Heart left ventricle (tissue), 16 donors: ENCODE data around the gene TSPAN33. TPM values are rescaled to one million over a fixed set of nuclear protein-coding genes. Genes with fewer than 3 reads are reported as not detected.

Experiments
- ATAC-seq, 4 donors: fragments of 200-7000 bp; cut with Tn5 transposase; one replicate each; pipeline ENCODE4 v1.9.1; 2020 to 2022; ENCODE audit warnings: moderate library complexity in 4 of 4, mild to moderate bottlenecking in 3 of 4, moderate number of reproducible peaks in 1 of 4
- DNase-seq, 5 donors: peaks; one replicate each; pipeline ENCODE4 v3.0.0-alpha.2; 2020
- H3K27ac ChIP-seq, 12 donors: fragments of 200-600 bp; sonication (generic) in 4 of 12; one replicate each; pipeline versions ENCODE4 v1.5.0 to v1.8.0; 2016 to 2022; ENCODE audit warnings: mild to moderate bottlenecking in 2 of 12
- H3K27me3 ChIP-seq, 9 donors: fragments of 200-600 bp; sonication (generic) in 2 of 9; one replicate each; pipeline versions ENCODE4 v1.5.1 to v1.8.0; 2016 to 2022; ENCODE audit warnings: mild to moderate bottlenecking in 3 of 9
- H3K36me3 ChIP-seq, 9 donors: fragments of 200-600 bp; sonication (generic) in 2 of 9; one replicate each; pipeline versions ENCODE4 v1.5.0 to v1.8.0; 2018 to 2022; ENCODE audit warnings: mild to moderate bottlenecking in 2 of 9
- H3K4me1 ChIP-seq, 12 donors: fragments of 200-600 bp; sonication (generic) in 4 of 12; one replicate each; pipeline versions ENCODE4 v1.5.0 to v1.8.0; 2016 to 2022; ENCODE audit warnings: mild to moderate bottlenecking in 3 of 12
- H3K4me3 ChIP-seq, 12 donors: fragments of 200-600 bp; sonication (generic) in 4 of 12; one replicate each; pipeline versions ENCODE4 v1.5.0 to v1.8.0; 2017 to 2022; ENCODE audit warnings: mild to moderate bottlenecking in 9 of 12, moderate library complexity in 4 of 12
- H3K9me3 ChIP-seq, 12 donors: fragments of 200-600 bp; sonication (generic) in 4 of 12; one replicate each; pipeline versions ENCODE4 v1.5.0 to v1.8.0; 2016 to 2022; ENCODE audit warnings: mild to moderate bottlenecking in 1 of 12
- POLR2A ChIP-seq, 2 donors: fragments of 450-650 bp; IDR thresholded peaks; one replicate each; pipeline ENCODE4 v1.6.1; 2017; ENCODE audit warnings: antibody characterized with exemption in 2 of 2, mild to moderate bottlenecking in 2 of 2, moderate library complexity in 2 of 2
- WGBS, 4 donors: extraction: QIAGEN DNeasy Blood & Tissue Kit in 2 of 4; methylation state at CpG; one replicate each; pipeline versions ENCODE4 v1.1.5 to v1.1.7; 2013 to 2018; 5-methylcytosine and 5-hydroxymethylcytosine counted together
- intact Hi-C, 10 donors: fragments of 100-400 bp; cut with DNase I; formaldehyde crosslinking; loops; one replicate each; pipeline versions ENCODE4 v1.11.1 to v1.14.2; 2022
- polyA plus RNA-seq, 2 donors: library from polyadenylated mRNA; stranded (reverse); fragments of 200-250 nt; gene quantifications; one replicate each; pipeline ENCODE4 v1.2.3, GENCODE V29; 2013
- total RNA-seq, 9 donors: library from RNA; depleted of rRNA in 2 of 9; stranded (reverse); fragments of >200 nt in 2 of 9; fragmentation: NEBNext Ultra II Directional in 3 of 9; extraction: Animal tissue kit (Norgen Biotek cat#: 25700) in 3 of 9; gene quantifications; one replicate each; pipeline versions ENCODE4 v1.1.0 to v1.2.4, GENCODE V29; 2016 to 2023
- TF ChIP-seq, protein P1 (sequence below), 12 donors: fragments of 200-600 bp; sonication (generic) in 4 of 12; IDR thresholded peaks; one replicate each; pipeline versions ENCODE4 v1.5.0 to v1.8.0; 2018 to 2022; ENCODE audit warnings: antibody characterized with exemption in 12 of 12, mild to moderate bottlenecking in 5 of 12
- donor health status: ischemic (EF 13 %, LVEDD 7.1; RV severe dilation, severe dysfunction).
- donor health status: healthy with polysubstance abuse.
- donor health status: DM: no; HTN: yes; CAD: no.
- donor health status: DM: no; HTN: no; CAD: no.
- donor health status: ischemic (EF 25% LVEDD 6.9; RV normal size, moderate dysfunction).
- donor health status: ischemic (EF 25% LVEDD 5.7; RV mildly dilated, moderate dysfunction).
- donor health status: healthy.
- donor health status: DM: yes; HTN: yes; CAD: no.
- donor health status: ischemic (EF 35%, LVEDD 5.7; RV mildly dilated, moderate dysfunction).
- donor health status: nonischemic (EF 11% LVEDD 7.7; RV severe dilation, severe dysfunction).
- donor health status: DM: yes; HTN: yes; CAD: no.
- donor health status: PGD.
- donor health status: ischemic (EF 29% LVEDD 5.4; RV normal size, mild dysfunction).
- donor health status: nonischemic (EF 23%, LVEDD 6.1; RV moderate dilation, normal function).

Gene TSPAN33
- total and polyA plus RNA-seq, 11 donors = 3.0 to 21.5 (median 8.8) TPM

DNA sequence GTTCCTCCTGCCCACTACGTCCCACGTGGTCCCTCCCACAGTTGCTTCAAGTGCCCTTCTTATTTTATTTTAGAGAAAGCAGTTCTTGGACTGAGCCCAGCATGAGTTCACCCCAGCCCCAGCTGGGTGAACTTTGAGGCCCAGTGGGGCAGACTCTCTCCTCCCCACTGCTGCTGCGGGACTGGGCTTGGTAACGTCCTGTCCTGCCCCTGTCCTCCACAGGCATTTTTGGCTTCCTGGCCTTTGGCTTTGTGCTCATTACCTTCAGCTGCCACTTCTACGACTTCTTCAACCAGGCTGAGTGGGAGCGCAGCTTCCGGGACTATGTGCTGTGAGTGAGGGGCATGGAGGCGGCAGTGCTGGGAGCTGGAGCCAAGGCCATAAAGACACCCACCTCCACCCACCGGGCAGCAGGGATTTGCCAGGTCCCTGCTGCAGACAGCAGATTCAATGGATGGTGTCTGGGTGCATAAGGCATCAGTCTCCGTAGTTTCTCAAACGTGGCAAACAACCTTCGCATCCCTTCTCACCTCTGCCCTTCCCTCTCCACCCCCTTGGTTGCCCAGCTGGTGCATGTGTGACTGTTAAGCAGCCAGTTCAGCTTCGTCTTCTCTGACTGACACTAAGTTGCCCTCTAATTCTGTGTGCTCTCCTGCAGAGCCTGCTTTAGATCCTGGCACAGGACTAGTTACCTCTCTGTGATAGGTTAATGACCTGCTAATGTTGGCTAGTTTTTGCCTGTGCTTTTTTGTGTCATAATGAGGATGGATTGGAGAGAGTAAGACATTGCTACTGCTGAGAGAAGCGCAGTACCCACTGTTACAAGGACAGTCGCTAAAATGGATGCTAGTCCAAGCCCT is 64.8 kb downstream of the TSPAN33 start:
- Histone ChIP-seq H3K9me3 (no peaks in the 10 kb centered on the region), H3K27ac (no peak overlapping the region), H3K4me1 (peaks cover 0 to 4% (median 0%) of the 10 kb centered on the region in 12 donors), H3K27me3 (no peaks in the 10 kb centered on the region), H3K36me3 (peaks cover 0 to 41% (median 4%) of the 10 kb centered on the region in 9 donors), H3K4me3 (no peak overlapping the region)
- no peak for ATAC-seq
- 81 to 88% (median 83%) methylated on average over 15 of the region's 15 CpGs for WGBS, 4 donors
- DNase-seq = no peak
- TF ChIP-seq POLR2A (IDR thresholded peaks at IDR 0.05) = no peak
- TF ChIP-seq, protein P1, sequence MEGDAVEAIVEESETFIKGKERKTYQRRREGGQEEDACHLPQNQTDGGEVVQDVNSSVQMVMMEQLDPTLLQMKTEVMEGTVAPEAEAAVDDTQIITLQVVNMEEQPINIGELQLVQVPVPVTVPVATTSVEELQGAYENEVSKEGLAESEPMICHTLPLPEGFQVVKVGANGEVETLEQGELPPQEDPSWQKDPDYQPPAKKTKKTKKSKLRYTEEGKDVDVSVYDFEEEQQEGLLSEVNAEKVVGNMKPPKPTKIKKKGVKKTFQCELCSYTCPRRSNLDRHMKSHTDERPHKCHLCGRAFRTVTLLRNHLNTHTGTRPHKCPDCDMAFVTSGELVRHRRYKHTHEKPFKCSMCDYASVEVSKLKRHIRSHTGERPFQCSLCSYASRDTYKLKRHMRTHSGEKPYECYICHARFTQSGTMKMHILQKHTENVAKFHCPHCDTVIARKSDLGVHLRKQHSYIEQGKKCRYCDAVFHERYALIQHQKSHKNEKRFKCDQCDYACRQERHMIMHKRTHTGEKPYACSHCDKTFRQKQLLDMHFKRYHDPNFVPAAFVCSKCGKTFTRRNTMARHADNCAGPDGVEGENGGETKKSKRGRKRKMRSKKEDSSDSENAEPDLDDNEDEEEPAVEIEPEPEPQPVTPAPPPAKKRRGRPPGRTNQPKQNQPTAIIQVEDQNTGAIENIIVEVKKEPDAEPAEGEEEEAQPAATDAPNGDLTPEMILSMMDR (IDR thresholded peaks at IDR 0.05) = no peak
- intact Hi-C loops = loop anchor here in 2 of 10 donors (2.0 to 5.0 kb wide), 2 partner anchors 44 to 47 kb away; no protein-coding TSS in a partner anchor

- WGBS, 4 donors = 70 to 83% (median 72%) methylated on average over 13 to 16 of the region's 16 CpGs
- peak; percentile 72 to 93 (median 91) for ATAC-seq
- intact Hi-C loops = loop anchor here in 8 of 10 donors (1.0 to 10.0 kb wide), 10 partner anchors 43 to 614 kb away; no protein-coding TSS in a partner anchor
- no peaks in the 10 kb centered on the region for H3K27me3 ChIP-seq
- no peaks in the 10 kb centered on the region for H3K9me3 ChIP-seq
- H3K4me1 ChIP-seq = peaks cover 0 to 4% (median 0%) of the 10 kb centered on the region in 12 donors
- H3K27ac ChIP-seq = no peak overlapping the region
- DNase-seq = peak; percentile 75 to 89 (median 84)
- H3K4me3 ChIP-seq = no peak overlapping the region
- TF ChIP-seq POLR2A (IDR thresholded peaks at IDR 0.05) = no peak
- TF ChIP-seq, protein P1 (IDR thresholded peaks at IDR 0.05) = peak; percentile 71 to 89 (median 84)
- peaks cover 0 to 41% (median 4%) of the 10 kb centered on the region in 9 donors for H3K36me3 ChIP-seq
Observed at GRCh38 chr7:129210256-129210988, 65.9 kb downstream of the TSPAN33 start.

- no peaks in the 10 kb centered on the region for H3K27me3 ChIP-seq
- no peak overlapping the region for H3K4me3 ChIP-seq
- WGBS, 4 donors = 77 to 86% (median 85%) methylated on average over 14 of the region's 14 CpGs
- no peak for DNase-seq
- intact Hi-C loops = loop anchor here in 8 of 10 donors (1.0 to 10.0 kb wide), 10 partner anchors 44 to 614 kb away; no protein-coding TSS in a partner anchor
- no peak overlapping the region for H3K27ac ChIP-seq
- H3K36me3 ChIP-seq = peaks cover 0 to 36% (median 4%) of the 10 kb centered on the region in 9 donors
- peaks cover 0 to 4% (median 0%) of the 10 kb centered on the region in 12 donors for H3K4me1 ChIP-seq
- no peaks in the 10 kb centered on the region for H3K9me3 ChIP-seq
- ATAC-seq = peak in 3 of 4 donors; percentile 5 to 23 (median 6)
- TF ChIP-seq POLR2A (IDR thresholded peaks at IDR 0.05) = no peak
- TF ChIP-seq, protein P1 (IDR thresholded peaks at IDR 0.05) = no peak
Observed at GRCh38 chr7:129210989-129211312, 66.4 kb downstream of the TSPAN33 start.

DNA sequence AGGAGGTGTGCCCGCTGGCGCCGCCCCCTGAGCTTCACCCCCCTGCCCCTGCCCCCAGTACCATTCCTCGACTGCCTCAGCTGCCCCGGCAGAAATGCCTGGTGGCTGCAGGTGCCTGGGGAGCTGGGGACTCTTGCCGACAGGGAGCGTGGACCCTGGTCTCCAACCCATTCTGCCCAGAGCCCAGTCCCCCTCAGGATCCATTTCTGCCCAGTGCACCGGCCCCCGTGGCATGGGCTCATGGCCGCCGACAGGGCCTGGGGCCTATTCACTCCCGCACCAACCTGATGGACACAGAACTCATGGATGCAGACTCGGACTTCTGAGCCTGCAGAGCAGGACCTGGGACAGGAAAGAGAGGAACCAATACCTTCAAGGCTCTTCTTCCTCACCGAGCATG is 67.6 kb downstream of the TSPAN33 start:
- 85 to 94% (median 90%) methylated on average over 14 of the region's 14 CpGs for WGBS, 4 donors
- H3K36me3 ChIP-seq = peaks cover 0 to 26% (median 0%) of the 10 kb centered on the region in 9 donors
- no peak overlapping the region for H3K4me3 ChIP-seq
- no peak overlapping the region for H3K27ac ChIP-seq
- no peaks in the 10 kb centered on the region for H3K9me3 ChIP-seq
- no peak for TF ChIP-seq POLR2A (IDR thresholded peaks at IDR 0.05)
- TF ChIP-seq, protein P1 (IDR thresholded peaks at IDR 0.05) = no peak
- DNase-seq (no peak), ATAC-seq (no peak)
- peaks cover 0 to 4% (median 0%) of the 10 kb centered on the region in 12 donors for H3K4me1 ChIP-seq
- no peaks in the 10 kb centered on the region for H3K27me3 ChIP-seq
- intact Hi-C loops = loop anchor here in 4 of 10 donors (5.0 to 10.0 kb wide), 6 partner anchors 45 to 613 kb away; no protein-coding TSS in a partner anchor
